H9 (cell line): Measurements from ENCODE around the gene FSTL4. TPM values are rescaled to one million over a fixed set of nuclear protein-coding genes. Genes with fewer than 3 reads are reported as not detected.

Source experiments
- DNase-seq: peaks from one replicate; pipeline ENCODE4 v3.0.0-alpha.2; 2017
- H2AFZ ChIP-seq: one replicate; pipeline ENCODE4 v1.6.1; 2013; ENCODE audit warnings: mild to moderate bottlenecking, low read length, control low read depth, moderate library complexity
- H2AK5ac ChIP-seq: 2 replicates; pipeline ENCODE4 v1.6.1; 2013; ENCODE audit warnings: low read length, control low read depth, mixed read lengths; ENCODE audit not compliant: insufficient read length
- H2BK120ac ChIP-seq: one replicate; pipeline ENCODE4 v1.6.1; 2013; ENCODE audit warnings: low read depth, mild to moderate bottlenecking, low read length, control low read depth, inconsistent platforms; ENCODE audit not compliant: poor library complexity, severe bottlenecking
- H2BK12ac ChIP-seq: 2 replicates; pipeline ENCODE4 v1.6.1; 2013; ENCODE audit warnings: low read length, control low read depth, mixed read lengths, low read depth; ENCODE audit not compliant: insufficient read length
- H2BK15ac ChIP-seq: 2 replicates; pipeline ENCODE4 v1.6.1; 2013; ENCODE audit warnings: low read depth, low read length, control low read depth
- H2BK20ac ChIP-seq: one replicate; pipeline ENCODE4 v1.6.1; 2013; ENCODE audit warnings: low read depth, mild to moderate bottlenecking, low read length, control low read depth, inconsistent platforms; ENCODE audit not compliant: poor library complexity, severe bottlenecking
- H2BK5ac ChIP-seq: 2 replicates; pipeline ENCODE4 v1.6.1; 2013; ENCODE audit warnings: low read length, control low read depth, mixed read lengths; ENCODE audit not compliant: insufficient read length
- H3K14ac ChIP-seq: 2 replicates; pipeline ENCODE4 v1.6.1; 2013; ENCODE audit warnings: low read length, control low read depth; ENCODE audit not compliant: insufficient read depth
- H3K18ac ChIP-seq: 2 replicates; pipeline ENCODE4 v1.6.1; 2013; ENCODE audit warnings: low read depth, mild to moderate bottlenecking, mixed read lengths, low read length, control low read depth; ENCODE audit not compliant: insufficient read length
- H3K23ac ChIP-seq: 2 replicates; pipeline ENCODE4 v1.6.1; 2013; ENCODE audit warnings: low read length, control low read depth, mixed read lengths, low read depth; ENCODE audit not compliant: insufficient read length
- H3K23me2 ChIP-seq: 2 replicates; pipeline ENCODE4 v1.6.1; 2013; ENCODE audit warnings: low read depth, mild to moderate bottlenecking, mixed read lengths, low read length, control low read depth; ENCODE audit not compliant: insufficient read length, poor library complexity, severe bottlenecking
- H3K27ac ChIP-seq: 2 replicates; pipeline ENCODE4 v1.5.1; 2013; ENCODE audit warnings: low read length, control low read depth, mixed read lengths, low read depth; ENCODE audit not compliant: insufficient read length
- H3K27me3 ChIP-seq: 2 replicates; pipeline ENCODE4 v1.6.1; 2013; ENCODE audit warnings: low read length, control low read depth, inconsistent platforms; ENCODE audit not compliant: insufficient read depth
- H3K4ac ChIP-seq: 2 replicates; pipeline ENCODE4 v1.6.1; 2013; ENCODE audit warnings: low read depth, mild to moderate bottlenecking, control low read depth, inconsistent platforms, low read length, moderate library complexity
- H3K4me1 ChIP-seq: 2 replicates; pipeline ENCODE4 v1.6.1; 2013; ENCODE audit warnings: low read length, control low read depth, inconsistent platforms; ENCODE audit not compliant: insufficient read depth
- H3K4me2 ChIP-seq: 2 replicates; pipeline ENCODE4 v1.6.1; 2013; ENCODE audit warnings: low read length, control low read depth, mixed read lengths; ENCODE audit not compliant: insufficient read length, insufficient read depth
- H3K56ac ChIP-seq: 2 replicates; pipeline ENCODE4 v1.6.1; 2013; ENCODE audit warnings: low read depth, mild to moderate bottlenecking, mixed read lengths, low read length, control low read depth; ENCODE audit not compliant: insufficient read length
- H3K79me1 ChIP-seq: 2 replicates; pipeline ENCODE4 v1.6.1; 2013; ENCODE audit warnings: low read depth, mild to moderate bottlenecking, moderate library complexity, low read length, control low read depth, inconsistent platforms; ENCODE audit not compliant: insufficient read depth, poor library complexity, severe bottlenecking
- H3K79me2 ChIP-seq: 2 replicates; pipeline ENCODE4 v1.6.1; 2013; ENCODE audit warnings: low read length, control low read depth, inconsistent platforms; ENCODE audit not compliant: insufficient read depth
- H3K9ac ChIP-seq: 2 replicates; pipeline ENCODE4 v1.6.1; 2013; ENCODE audit warnings: low read length, control low read depth, mixed read lengths; ENCODE audit not compliant: insufficient read length; ENCODE audit errors: extremely low read depth
- H3K9me3 ChIP-seq: one replicate; pipeline ENCODE4 v1.6.1; 2013; ENCODE audit warnings: low read depth, low read length, inconsistent platforms; ENCODE audit not compliant: control insufficient read depth
- H3T11ph ChIP-seq: one replicate; pipeline ENCODE4 v1.6.1; 2013; ENCODE audit warnings: mild to moderate bottlenecking, low read length, control low read depth, inconsistent platforms
- H4K20me1 ChIP-seq: one replicate; pipeline ENCODE4 v1.6.1; 2013; ENCODE audit not compliant: control insufficient read depth, insufficient read length, insufficient read depth
- H4K5ac ChIP-seq: 2 replicates; pipeline ENCODE4 v1.6.1; 2013; ENCODE audit warnings: low read depth, mild to moderate bottlenecking, mixed read lengths, low read length, control low read depth; ENCODE audit not compliant: insufficient read length
- H4K8ac ChIP-seq: replicated peaks from 2 replicates; pipeline ENCODE4 v1.6.1; 2013; ENCODE audit warnings: low read length, control low read depth, mixed read lengths, low read depth; ENCODE audit not compliant: insufficient read length
- H4K91ac ChIP-seq: 2 replicates; pipeline ENCODE4 v1.6.1; 2013; ENCODE audit warnings: low read depth, mild to moderate bottlenecking, moderate library complexity, mixed read lengths, low read length, control low read depth; ENCODE audit not compliant: insufficient read length
- H3K27ac Mint-ChIP-seq, 3 experiments: 2 replicates in 2 of 3; 3 replicates in 1 of 3; pipeline ENCODE4 v1.8.0; 2020 to 2021; ENCODE audit warnings: mixed read lengths in 3 of 3, mild to moderate bottlenecking in 1 of 3, moderate library complexity in 1 of 3
- H3K27me3 Mint-ChIP-seq: 2 replicates; pipeline ENCODE4 v1.8.0; 2021; ENCODE audit warnings: low read depth, mild to moderate bottlenecking, moderate library complexity, mixed read lengths
- H3K36me3 Mint-ChIP-seq, 3 experiments: 2 replicates in 2 of 3; 3 replicates in 1 of 3; pipeline ENCODE4 v1.8.0; 2020 to 2021; ENCODE audit warnings: low read depth in 3 of 3, mixed read lengths in 3 of 3; ENCODE audit not compliant: insufficient read depth in 1 of 3
- H3K4me1 Mint-ChIP-seq, 2 experiments: 2 replicates each; pipeline ENCODE4 v1.8.0; 2020; ENCODE audit warnings: mixed read lengths in 2 of 2
- H3K4me3 Mint-ChIP-seq, 2 experiments: 2 replicates in 1 of 2; 3 replicates in 1 of 2; pipeline ENCODE4 v1.8.0; 2020 to 2021; ENCODE audit warnings: mild to moderate bottlenecking in 2 of 2, mixed read lengths in 2 of 2, moderate library complexity in 1 of 2
- H3K9me3 Mint-ChIP-seq, 2 experiments: 2 replicates in 1 of 2; 3 replicates in 1 of 2; pipeline ENCODE4 v1.8.0; 2020; ENCODE audit warnings: mild to moderate bottlenecking in 2 of 2, mixed read lengths in 2 of 2, moderate library complexity in 1 of 2
- WGBS: extraction: QIAGEN DNeasy Blood & Tissue Kit; methylation state at CpG from one replicate; pipeline ENCODE4 v1.1.7; 2013; ENCODE audit warnings: missing lambda C conversion rate, low lambda C conversion rate, mixed read lengths; ENCODE audit not compliant: insufficient read length; ENCODE audit errors: extremely low coverage; 5-methylcytosine and 5-hydroxymethylcytosine counted together
- total RNA-seq: library from RNA; stranded (reverse); gene quantifications from 2 replicates; pipeline ENCODE4 v1.2.1, GENCODE V29; 2021
- TF ChIP-seq, protein P1 (sequence below): fragments of 200-600 bp; sonication (generic); conservative IDR thresholded peaks from 3 replicates; pipeline ENCODE4 v1.8.0; 2021; ENCODE audit warnings: antibody characterized with exemption, mild to moderate bottlenecking

FSTL4 gene
- total RNA-seq, 1 experiment from 2014 or later = 5.7 TPM

DNA sequence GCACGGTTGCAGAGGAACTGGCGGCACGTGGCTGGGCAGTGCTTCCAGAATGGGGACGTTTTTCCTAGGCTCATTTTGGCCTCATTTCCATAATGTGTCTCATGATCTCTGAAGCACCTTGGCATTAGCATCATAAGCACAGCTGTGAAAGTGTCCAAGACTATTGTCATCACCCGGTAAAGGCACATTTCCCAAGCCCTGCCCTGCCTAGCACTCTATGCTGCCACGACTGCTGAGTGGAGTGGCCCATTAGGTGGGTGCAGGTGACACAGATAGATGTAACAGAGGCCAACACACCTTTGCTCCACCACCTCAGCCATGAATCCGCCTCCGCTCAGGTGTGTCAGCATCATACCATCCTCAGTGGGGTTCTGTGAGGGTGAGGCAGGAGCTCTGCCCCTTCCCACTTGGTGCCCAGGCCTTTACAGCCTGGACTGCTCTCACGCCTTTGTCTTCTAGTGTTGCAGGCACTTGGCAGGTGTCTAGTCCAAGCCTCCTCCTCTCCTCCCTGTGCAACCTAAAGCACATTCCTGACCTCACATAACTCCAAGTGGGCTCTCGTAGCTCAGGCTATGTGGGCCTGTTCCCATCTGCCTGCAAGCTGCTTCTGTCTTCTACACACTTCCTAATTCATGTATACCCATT, 213.0 kb downstream of the FSTL4 start:
- Histone ChIP-seq H2BK15ac (no peak overlapping the region), H3T11ph (no peak overlapping the region), H2BK12ac (no peak overlapping the region), H2AFZ (no peak overlapping the region), H3K27me3 (no peaks in the 10 kb centered on the region), H3K14ac (no peak overlapping the region), H4K8ac (no peak overlapping the region), H2BK20ac (no peak overlapping the region), H3K23me2 (no peaks in the 10 kb centered on the region), H2BK120ac (no peak overlapping the region), H4K91ac (no peak overlapping the region), H2AK5ac (no peak overlapping the region), H3K56ac (no peak overlapping the region), H3K27ac (no peak overlapping the region), H3K4me2 (no peak overlapping the region), H3K9me3 (no peaks in the 10 kb centered on the region), H4K20me1 (no peaks in the 10 kb centered on the region), H3K18ac (no peak overlapping the region), H3K79me2 (no peaks in the 10 kb centered on the region), H2BK5ac (no peak overlapping the region), H3K9ac (no peak overlapping the region), H3K4me1 (no peaks in the 10 kb centered on the region; the same call in none of the 2 replicates), H3K4ac (no peak overlapping the region), H3K23ac (no peak overlapping the region), H3K79me1 (no peaks in the 10 kb centered on the region), H4K5ac (no peak overlapping the region)
- H3K36me3 Mint-ChIP-seq = peaks cover 3 to 11% (median 7%) of the 10 kb centered on the region in 3 experiments; a peak in 5 of 7 replicates
- no peak overlapping the region for H3K4me3 Mint-ChIP-seq
- DNase-seq = no peak
- WGBS = no CpG with 5 or more reads among the region's 10 CpGs
- H3K4me1 Mint-ChIP-seq = peaks cover 44 to 60% of the 10 kb centered on the region in 2 experiments
- H3K9me3 Mint-ChIP-seq = peaks cover 5 to 10% of the 10 kb centered on the region in 2 experiments
- no peak overlapping the region for H3K27ac Mint-ChIP-seq
- peaks cover 1% of the 10 kb centered on the region; the same call in 1 of the 2 replicates for H3K27me3 Mint-ChIP-seq
- TF ChIP-seq, protein P1, sequence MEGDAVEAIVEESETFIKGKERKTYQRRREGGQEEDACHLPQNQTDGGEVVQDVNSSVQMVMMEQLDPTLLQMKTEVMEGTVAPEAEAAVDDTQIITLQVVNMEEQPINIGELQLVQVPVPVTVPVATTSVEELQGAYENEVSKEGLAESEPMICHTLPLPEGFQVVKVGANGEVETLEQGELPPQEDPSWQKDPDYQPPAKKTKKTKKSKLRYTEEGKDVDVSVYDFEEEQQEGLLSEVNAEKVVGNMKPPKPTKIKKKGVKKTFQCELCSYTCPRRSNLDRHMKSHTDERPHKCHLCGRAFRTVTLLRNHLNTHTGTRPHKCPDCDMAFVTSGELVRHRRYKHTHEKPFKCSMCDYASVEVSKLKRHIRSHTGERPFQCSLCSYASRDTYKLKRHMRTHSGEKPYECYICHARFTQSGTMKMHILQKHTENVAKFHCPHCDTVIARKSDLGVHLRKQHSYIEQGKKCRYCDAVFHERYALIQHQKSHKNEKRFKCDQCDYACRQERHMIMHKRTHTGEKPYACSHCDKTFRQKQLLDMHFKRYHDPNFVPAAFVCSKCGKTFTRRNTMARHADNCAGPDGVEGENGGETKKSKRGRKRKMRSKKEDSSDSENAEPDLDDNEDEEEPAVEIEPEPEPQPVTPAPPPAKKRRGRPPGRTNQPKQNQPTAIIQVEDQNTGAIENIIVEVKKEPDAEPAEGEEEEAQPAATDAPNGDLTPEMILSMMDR = no peak
